ENCODE measurements around the gene PCDHGB2.

- TF ChIP-seq MAX (IDR thresholded peaks at IDR 0.05) (no peak), TAF1 (IDR thresholded peaks at IDR 0.05; ENCODE audit: low read depth) (no peak)
These were observed 14.5 kb upstream of the PCDHGB2 start for GRCh38 chr5:141345327-141345726.

Measured in Ishikawa (cell line).